ENCODE data around the gene EHD2.
"Not testable (repeated sequence)": the region's sequence is repeated elsewhere in the genome, so short reads cannot be mapped to it uniquely, and the experiment has no call there.

The EHD2 gene

GRCh38 chr19:47693489-47693888, 19.7 kb upstream of the EHD2 start:
- no peak for DNase-seq

DNA sequence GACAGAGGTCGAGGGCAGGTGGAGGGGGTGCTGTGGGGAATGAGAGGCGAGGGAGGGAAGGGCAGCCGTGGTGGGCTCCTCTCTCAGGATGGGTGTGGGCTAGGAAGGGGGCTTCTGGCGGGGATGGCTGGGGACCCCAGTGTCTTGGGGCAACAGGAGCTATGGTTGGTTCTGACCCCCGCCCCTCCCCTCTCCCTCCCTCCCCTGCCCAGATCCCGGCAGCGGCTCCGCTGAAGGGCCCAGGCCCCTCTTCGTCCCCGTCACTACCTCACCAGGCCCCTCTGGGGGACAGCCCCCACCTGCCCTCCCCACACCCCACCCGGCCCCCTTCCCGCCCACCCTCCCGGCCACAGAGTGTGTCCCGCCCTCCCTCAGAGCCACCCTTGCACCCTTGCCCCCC, 19.3 kb upstream of the EHD2 start:
- DNase-seq: no peak

DNA sequence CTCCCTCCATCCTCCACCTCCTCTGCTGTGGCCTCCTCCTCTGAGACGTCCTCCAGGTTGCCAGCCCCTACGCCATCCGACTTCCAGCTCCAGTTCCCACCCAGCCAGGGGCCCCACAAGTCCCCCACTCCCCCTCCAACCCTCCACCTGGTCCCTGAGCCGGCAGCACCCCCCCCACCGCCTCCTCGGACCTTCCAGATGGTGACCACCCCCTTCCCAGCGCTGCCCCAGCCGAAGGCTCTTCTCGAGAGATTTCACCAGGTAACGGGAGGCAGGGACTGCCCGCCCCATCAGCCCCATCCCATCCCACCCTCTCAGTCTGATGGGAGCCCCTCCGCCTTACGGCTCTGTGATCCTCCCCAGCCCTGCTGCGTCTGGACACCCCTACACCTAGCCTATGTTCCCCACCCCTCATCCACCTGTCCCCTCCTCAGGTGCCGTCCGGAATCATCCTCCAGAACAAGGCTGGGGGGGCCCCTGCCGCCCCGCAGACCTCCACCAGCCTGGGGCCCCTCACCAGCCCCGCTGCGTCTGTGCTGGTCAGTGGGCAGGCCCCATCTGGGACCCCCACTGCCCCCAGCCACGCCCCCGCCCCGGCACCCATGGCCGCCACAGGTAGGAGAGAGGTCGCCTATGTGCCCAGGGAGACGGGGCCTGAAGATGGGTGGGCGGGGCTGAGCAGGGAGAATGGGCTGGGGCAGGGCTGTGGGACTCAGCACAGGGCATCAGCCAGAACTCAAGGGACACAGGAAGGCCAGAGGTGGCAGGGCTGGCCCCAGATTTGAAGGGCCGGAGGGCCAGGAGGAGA, 18.6 kb upstream of the EHD2 start:
- no peak for DNase-seq

GRCh38 chr19:47695533-47696262, 17.5 kb upstream of the EHD2 start:
- DNase-seq: no peak

DNA sequence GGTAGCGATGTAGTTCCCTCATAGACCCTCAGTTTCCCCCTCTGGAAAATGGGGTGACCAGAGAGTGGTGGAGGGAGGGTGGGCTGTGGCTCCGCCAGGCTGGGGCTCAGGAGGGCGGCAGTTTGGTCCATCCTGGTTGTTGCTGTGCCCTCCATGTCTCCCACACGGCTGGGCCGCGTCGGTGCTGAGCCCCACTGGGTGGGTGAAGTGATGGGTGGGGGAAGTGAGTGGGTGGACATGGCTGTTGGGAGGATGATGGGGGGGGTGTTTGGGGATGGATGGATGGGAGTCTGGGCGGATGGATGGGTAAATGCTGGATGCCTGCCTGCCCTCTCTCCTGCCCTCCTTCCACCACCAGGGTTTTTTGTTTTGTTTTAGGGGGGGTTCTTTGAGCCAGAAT, 16.6 kb upstream of the EHD2 start:
- DNase-seq: no peak

DNA sequence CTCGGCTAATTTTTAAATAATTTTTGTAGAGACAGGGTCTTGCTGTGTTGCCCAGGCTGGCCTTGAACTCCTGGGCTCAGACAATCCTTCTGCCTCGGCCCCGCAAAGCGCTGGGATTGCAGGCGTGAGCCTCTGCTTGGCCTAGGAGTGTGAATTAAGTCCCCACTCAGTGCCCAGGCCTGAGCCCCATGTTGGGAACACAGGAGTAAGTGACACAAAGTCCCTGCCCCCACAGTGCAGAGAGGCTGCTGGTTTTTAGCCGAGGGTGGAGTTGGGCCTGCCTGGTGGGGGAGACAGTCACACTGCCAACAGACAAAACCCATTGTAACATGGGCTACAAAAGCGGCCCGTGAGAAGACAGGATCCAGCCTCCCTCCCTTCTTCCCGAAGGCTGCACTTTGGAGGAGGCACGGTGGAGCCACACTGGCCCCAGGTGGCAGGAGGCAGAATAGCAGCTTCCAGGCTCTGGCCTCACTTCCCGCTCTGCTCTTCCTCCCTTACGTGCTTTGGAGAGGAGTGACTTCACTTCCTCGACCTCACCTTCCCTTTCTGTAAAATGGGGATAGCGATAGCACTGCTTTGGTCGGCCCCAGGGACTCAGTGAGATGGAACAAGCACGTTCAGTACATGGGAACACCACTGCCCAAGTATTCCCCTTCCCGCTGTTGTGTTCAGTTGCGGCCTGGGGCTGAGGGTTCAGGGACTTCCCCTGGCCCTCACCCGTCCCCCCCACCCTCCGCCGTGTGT, 15.2 kb upstream of the EHD2 start:
- DNase-seq: peak; percentile 53

- no peak for DNase-seq
Measured at GRCh38 chr19:47698631-47699359, 14.4 kb upstream of the EHD2 start.

DNA sequence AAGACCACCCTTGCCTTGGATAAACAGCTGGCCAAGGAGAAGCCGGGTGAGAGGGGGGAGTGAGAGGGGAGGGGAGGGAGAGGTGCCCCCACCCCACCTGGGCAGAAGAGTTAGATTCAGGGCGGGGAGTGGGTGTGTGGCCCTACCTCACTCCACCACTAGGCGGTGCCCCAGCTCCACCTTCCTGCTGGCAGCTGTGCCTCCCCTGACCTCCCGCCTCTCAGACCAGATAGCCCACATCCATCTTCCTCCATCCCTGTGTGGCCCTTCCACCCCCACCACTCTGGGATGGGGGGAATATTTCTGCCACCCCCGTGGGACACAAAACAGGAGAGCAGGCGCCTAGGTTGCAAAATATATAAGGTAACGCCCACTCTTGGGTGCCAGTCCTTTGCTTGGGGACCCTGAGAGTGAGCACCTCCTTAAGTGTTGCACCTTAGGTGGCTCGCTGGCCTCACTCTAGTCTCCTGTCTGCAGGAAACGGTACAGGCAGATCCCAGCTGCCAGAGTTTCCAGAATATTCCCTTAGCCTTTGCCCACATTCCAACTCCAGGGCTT, 13.8 kb upstream of the EHD2 start:
- DNase-seq: peak; percentile 59

DNA sequence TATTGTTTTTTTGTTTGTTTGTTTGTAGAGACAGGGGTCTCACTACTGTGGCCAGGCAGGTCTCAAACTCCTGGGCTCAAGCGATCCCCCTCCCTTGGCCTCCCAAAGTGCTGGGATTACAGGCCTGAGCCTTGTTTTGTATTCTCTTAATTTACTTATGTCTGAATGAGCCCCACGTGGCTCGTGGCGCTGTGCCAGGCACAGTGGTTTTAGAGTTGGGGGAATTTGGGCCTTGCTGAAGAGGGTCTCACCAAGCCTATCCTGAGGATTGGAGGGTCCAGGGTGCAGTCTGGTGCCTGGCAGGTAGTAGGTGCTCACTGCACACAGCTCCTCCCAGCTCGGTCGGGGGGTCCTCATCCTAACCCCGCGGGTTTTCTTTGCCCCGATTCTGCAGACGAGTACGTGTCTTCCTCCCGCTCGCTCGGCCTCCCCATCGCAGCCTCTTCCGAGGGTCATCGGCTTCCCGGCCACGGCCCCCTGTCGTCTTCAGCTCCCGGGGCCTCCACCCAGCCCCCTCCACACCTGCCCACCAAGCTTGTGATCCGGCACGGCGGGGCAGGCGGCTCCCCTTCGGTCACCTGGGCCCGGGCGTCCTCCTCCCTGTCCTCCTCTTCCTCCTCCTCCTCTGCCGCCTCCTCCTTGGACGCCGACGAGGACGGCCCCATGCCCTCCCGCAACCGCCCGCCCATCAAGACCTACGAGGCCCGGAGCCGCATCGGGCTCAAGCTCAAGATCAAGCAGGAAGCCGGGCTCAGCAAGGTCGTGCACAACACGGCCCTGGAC, 12.1 kb upstream of the EHD2 start:
- no peak for DNase-seq

DNA sequence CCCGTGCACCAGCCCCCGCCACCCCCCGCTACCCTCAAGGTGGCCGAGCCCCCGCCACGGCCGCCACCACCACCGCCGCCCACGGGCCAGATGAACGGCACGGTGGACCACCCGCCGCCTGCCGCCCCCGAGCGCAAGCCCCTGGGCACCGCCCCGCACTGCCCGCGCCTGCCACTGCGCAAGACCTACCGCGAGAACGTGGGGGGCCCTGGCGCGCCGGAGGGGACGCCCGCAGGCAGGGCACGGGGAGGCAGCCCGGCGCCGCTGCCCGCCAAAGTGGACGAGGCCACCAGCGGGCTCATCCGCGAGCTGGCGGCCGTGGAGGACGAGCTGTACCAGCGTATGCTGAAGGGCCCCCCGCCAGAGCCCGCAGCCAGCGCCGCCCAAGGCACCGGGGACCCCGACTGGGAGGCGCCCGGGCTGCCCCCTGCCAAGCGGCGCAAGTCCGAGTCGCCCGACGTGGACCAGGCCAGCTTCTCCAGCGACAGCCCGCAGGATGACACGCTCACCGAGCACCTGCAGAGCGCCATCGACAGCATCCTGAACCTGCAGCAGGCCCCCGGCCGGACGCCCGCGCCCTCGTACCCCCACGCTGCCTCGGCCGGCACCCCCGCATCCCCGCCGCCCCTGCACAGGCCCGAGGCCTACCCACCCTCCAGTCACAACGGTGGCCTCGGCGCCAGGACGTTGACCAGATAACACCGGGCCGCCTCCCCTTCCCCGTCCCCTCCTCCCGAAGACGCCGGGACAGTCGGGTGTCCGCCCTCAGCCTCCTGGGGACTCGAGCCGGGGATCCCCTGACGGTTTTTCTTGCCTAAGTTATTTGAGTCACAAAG, 11.3 kb upstream of the EHD2 start:
- DNase-seq: no peak

GRCh38 chr19:47702671-47703070, 10.6 kb upstream of the EHD2 start:
- no peak for DNase-seq

GRCh38 chr19:47703301-47703700, 9.9 kb upstream of the EHD2 start:
- no peak for DNase-seq

DNA sequence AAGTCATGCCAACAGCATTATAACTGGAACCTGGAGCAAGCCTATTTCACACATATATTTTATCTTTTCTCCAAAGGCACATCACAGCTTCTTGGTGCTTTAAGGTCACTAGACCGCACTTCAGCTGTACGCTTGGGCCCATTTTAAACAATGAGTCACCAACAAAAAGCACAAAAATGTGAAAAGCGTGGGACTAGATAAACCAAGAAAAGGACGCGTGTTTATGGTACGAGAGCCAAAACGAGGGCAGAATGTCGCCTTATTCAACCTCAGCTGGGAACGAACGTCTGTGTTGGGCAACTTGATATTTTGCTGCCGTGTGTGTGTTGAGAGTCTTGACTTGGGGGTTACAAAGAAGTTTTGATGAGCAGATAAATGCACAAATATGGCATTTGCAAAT, 9.2 kb upstream of the EHD2 start:
- no peak for DNase-seq

GRCh38 chr19:47704656-47705055, 8.6 kb upstream of the EHD2 start:
- no peak for DNase-seq

DNA sequence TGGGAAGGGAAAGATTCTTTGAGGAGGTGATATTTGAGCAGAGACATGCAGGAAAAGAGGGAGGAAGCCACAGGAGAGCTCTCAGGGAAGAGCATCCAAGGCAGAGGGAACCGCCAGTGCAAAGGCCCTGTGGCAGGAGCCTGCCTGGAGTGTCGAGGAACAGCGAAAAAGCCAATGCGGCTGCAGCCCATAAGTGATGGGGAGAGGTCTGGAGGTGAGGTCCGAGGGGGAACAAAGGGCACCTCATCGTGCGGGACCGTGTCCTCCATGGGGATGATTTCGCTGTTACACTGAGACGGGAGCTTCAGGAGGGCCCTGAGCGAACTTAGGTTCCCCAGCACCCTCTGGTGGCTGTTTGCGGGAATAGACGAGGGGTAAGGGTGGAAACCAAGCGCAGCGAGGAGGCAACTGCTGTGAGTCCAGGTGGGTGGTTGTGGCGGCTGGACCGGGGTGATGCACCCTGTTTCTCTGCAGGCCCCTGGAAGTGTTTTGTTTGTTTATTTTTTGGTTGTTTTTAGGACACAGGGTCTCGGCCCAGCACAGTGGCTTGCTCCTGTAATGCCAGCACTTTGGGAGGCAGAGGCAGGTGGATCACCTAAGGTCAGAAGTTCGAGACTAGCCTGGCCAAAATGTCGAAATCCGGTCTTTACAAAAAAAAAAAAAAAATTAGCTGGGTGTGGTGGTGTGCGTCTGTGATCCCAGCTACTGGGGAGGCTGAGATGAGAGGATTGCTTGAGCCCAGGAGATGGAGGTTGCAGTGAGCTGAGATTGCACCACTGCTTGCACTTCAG, 5.9 kb upstream of the EHD2 start:
- DNase-seq: peak; percentile 72

GRCh38 chr19:47711652-47712242, 1.5 kb upstream of the EHD2 start:
- no peak for DNase-seq

GRCh38 chr19:47714339-47714738, 1.1 kb downstream of the EHD2 start:
- no peak for DNase-seq

DNA sequence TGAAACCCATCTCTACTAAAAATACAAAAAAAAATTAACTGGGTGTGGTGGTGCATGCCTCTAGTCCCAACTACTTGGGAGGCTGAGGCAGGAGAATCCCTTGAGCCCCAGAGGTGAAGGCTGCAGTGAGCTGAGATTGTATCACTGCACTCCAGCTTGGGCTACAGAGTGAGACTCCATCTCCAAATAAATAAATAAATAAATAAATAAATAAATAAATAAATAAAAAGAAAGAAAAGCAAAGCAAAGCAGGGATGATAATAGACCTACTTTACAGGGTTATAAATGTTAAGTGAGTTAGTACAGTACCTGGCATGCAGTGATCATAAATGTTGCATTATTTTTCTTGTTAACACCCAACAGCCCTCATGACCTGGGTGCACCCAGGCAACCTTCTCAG, 1.6 kb downstream of the EHD2 start:
- DNase-seq: not testable (repeated sequence)

GRCh38 chr19:47716270-47716937, 3.2 kb downstream of the EHD2 start:
- DNase-seq: no peak

Data from activated CD4-positive, alpha-beta T cell treated with anti-CD3 and anti-CD28 coated beads, Interleukin-2, amount 50 U/mL, for 1 hour (primary cell).